ENCODE results near the gene HSBP1L1.

Gene HSBP1L1

DNA sequence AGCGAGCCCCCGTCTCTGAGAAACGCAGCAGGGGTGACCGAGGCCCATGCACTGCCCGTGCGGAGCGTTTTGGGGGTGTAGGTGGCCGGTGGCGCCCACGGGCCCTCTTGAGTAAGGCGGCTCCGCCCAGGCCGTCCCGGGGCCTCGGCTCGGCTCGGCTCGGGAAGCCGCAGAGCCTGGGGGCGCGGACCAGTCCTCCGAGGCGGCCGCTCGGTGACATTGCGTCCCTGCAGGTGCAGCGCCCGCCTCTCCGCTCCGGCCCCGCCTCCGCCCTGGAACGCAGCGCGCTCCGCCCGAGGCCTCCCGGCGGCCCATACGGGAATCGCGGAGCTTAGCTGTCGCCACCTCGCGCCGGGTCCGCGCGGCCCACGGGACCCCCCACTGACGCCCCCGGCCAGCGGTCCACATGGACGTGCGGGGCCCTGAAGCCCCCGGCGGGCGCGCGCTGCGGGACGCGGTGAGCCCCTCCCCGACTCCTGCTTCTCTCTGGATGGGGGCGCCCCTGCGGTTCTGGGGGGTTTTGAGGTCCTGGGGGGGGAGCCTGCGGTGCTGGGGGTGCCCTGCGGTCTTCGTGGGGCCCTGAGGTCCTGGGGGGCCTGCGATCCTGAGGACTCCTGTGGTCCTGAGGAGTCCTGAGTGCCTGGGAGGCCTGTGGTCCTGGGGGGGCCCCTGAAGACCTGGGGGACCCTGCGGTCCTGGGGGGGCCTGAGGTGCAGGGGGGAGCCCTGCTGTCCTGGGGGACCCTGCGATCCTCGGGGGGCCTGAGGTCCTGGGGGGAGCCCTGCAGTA, at the start of gene HSBP1L1 (continued):
- TF ChIP-seq, protein P1, sequence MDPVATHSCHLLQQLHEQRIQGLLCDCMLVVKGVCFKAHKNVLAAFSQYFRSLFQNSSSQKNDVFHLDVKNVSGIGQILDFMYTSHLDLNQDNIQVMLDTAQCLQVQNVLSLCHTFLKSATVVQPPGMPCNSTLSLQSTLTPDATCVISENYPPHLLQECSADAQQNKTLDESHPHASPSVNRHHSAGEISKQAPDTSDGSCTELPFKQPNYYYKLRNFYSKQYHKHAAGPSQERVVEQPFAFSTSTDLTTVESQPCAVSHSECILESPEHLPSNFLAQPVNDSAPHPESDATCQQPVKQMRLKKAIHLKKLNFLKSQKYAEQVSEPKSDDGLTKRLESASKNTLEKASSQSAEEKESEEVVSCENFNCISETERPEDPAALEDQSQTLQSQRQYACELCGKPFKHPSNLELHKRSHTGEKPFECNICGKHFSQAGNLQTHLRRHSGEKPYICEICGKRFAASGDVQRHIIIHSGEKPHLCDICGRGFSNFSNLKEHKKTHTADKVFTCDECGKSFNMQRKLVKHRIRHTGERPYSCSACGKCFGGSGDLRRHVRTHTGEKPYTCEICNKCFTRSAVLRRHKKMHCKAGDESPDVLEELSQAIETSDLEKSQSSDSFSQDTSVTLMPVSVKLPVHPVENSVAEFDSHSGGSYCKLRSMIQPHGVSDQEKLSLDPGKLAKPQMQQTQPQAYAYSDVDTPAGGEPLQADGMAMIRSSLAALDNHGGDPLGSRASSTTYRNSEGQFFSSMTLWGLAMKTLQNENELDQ (tag by site-specific recombination; IDR thresholded peaks at IDR 0.05; ENCODE audit: low read depth), result no peak
- TF ChIP-seq, protein P2, sequence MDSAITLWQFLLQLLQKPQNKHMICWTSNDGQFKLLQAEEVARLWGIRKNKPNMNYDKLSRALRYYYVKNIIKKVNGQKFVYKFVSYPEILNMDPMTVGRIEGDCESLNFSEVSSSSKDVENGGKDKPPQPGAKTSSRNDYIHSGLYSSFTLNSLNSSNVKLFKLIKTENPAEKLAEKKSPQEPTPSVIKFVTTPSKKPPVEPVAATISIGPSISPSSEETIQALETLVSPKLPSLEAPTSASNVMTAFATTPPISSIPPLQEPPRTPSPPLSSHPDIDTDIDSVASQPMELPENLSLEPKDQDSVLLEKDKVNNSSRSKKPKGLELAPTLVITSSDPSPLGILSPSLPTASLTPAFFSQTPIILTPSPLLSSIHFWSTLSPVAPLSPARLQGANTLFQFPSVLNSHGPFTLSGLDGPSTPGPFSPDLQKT (IDR thresholded peaks at IDR 0.05; ENCODE audit: borderline replicate concordance, low read depth, low read length), result no peak
- TF ChIP-seq ZNF23 (tag by site-specific recombination; IDR thresholded peaks at IDR 0.05; ENCODE audit: borderline replicate concordance), result no peak
- no peak for TF ChIP-seq ZNF174 (tag by site-specific recombination; IDR thresholded peaks at IDR 0.05)
- TF ChIP-seq ZNF112 (tag by site-specific recombination; IDR thresholded peaks at IDR 0.05), result no peak
- TF ChIP-seq, protein P3, sequence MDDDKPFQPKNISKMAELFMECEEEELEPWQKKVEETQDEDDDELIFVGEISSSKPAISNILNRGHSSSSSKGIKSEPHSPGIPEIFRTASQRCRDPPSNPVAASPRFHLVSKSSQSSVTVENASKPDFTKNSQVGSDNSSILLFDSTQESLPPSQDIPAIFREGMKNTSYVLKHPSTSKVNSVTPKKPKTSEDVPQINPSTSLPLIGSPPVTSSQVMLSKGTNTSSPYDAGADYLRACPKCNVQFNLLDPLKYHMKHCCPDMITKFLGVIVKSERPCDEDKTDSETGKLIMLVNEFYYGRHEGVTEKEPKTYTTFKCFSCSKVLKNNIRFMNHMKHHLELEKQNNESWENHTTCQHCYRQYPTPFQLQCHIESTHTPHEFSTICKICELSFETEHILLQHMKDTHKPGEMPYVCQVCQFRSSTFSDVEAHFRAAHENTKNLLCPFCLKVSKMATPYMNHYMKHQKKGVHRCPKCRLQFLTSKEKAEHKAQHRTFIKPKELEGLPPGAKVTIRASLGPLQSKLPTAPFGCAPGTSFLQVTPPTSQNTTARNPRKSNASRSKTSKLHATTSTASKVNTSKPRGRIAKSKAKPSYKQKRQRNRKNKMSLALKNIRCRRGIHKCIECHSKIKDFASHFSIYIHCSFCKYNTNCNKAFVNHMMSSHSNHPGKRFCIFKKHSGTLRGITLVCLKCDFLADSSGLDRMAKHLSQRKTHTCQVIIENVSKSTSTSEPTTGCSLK (tag by site-specific recombination; IDR thresholded peaks at IDR 0.05), result no peak
- TF ChIP-seq, protein P4, sequence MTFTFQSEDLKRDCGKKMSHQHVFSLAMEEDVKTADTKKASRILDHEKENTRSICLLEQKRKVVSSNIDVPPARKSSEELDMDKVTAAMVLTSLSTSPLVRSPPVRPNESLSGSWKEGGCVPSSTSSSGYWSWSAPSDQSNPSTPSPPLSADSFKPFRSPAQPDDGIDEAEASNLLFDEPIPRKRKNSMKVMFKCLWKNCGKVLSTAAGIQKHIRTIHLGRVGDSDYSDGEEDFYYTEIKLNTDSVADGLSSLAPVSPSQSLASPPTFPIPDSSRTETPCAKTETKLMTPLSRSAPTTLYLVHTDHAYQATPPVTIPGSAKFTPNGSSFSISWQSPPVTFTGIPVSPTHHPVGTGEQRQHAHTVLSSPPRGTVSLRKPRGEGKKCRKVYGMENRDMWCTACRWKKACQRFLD (tag by site-specific recombination; IDR thresholded peaks at IDR 0.05), result no peak
- TF ChIP-seq ZNF660 (tag by site-specific recombination; IDR thresholded peaks at IDR 0.05), result 0 out of 2 replicates have a peak, but pooled peaks have one; percentile 42
- TF ChIP-seq ZNF830 (tag by site-specific recombination; IDR thresholded peaks at IDR 0.05; ENCODE audit: low read depth), result no peak
- no peak for TF ChIP-seq ZNF549 (tag by site-specific recombination; IDR thresholded peaks at IDR 0.05)
- TF ChIP-seq MYNN (tag by site-specific recombination; IDR thresholded peaks at IDR 0.05; ENCODE audit: borderline replicate concordance), result no peak
- no peak for TF ChIP-seq SP7 (tag by site-specific recombination; IDR thresholded peaks at IDR 0.05)
- TF ChIP-seq GLIS1 (tag by site-specific recombination; IDR thresholded peaks at IDR 0.05), result peak; percentile 98
- peak; percentile 32; the same call in 1 of the 2 replicates for TF ChIP-seq SP2 (tag by site-specific recombination; IDR thresholded peaks at IDR 0.05)
- TF ChIP-seq, protein P5, sequence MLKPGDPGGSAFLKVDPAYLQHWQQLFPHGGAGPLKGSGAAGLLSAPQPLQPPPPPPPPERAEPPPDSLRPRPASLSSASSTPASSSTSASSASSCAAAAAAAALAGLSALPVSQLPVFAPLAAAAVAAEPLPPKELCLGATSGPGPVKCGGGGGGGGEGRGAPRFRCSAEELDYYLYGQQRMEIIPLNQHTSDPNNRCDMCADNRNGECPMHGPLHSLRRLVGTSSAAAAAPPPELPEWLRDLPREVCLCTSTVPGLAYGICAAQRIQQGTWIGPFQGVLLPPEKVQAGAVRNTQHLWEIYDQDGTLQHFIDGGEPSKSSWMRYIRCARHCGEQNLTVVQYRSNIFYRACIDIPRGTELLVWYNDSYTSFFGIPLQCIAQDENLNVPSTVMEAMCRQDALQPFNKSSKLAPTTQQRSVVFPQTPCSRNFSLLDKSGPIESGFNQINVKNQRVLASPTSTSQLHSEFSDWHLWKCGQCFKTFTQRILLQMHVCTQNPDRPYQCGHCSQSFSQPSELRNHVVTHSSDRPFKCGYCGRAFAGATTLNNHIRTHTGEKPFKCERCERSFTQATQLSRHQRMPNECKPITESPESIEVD (tag by site-specific recombination; IDR thresholded peaks at IDR 0.05), result no peak
- TF ChIP-seq, protein P6, sequence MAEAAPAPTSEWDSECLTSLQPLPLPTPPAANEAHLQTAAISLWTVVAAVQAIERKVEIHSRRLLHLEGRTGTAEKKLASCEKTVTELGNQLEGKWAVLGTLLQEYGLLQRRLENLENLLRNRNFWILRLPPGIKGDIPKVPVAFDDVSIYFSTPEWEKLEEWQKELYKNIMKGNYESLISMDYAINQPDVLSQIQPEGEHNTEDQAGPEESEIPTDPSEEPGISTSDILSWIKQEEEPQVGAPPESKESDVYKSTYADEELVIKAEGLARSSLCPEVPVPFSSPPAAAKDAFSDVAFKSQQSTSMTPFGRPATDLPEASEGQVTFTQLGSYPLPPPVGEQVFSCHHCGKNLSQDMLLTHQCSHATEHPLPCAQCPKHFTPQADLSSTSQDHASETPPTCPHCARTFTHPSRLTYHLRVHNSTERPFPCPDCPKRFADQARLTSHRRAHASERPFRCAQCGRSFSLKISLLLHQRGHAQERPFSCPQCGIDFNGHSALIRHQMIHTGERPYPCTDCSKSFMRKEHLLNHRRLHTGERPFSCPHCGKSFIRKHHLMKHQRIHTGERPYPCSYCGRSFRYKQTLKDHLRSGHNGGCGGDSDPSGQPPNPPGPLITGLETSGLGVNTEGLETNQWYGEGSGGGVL (tag by site-specific recombination; IDR thresholded peaks at IDR 0.05), result peak; percentile 36; the same call in 1 of the 2 replicates
- TF ChIP-seq ZNF654 (tag by site-specific recombination; IDR thresholded peaks at IDR 0.05; ENCODE audit: low read depth), result no peak
- TF ChIP-seq ZNF561 (tag by site-specific recombination; IDR thresholded peaks at IDR 0.05; ENCODE audit: borderline replicate concordance), result peak; percentile 28; the same call in 1 of the 2 replicates
- no peak for TF ChIP-seq ZNF302 (tag by site-specific recombination; IDR thresholded peaks at IDR 0.05; ENCODE audit: low read depth)
- no peak for TF ChIP-seq ZNF677 (tag by site-specific recombination; IDR thresholded peaks at IDR 0.05)
- TF ChIP-seq, protein P7, sequence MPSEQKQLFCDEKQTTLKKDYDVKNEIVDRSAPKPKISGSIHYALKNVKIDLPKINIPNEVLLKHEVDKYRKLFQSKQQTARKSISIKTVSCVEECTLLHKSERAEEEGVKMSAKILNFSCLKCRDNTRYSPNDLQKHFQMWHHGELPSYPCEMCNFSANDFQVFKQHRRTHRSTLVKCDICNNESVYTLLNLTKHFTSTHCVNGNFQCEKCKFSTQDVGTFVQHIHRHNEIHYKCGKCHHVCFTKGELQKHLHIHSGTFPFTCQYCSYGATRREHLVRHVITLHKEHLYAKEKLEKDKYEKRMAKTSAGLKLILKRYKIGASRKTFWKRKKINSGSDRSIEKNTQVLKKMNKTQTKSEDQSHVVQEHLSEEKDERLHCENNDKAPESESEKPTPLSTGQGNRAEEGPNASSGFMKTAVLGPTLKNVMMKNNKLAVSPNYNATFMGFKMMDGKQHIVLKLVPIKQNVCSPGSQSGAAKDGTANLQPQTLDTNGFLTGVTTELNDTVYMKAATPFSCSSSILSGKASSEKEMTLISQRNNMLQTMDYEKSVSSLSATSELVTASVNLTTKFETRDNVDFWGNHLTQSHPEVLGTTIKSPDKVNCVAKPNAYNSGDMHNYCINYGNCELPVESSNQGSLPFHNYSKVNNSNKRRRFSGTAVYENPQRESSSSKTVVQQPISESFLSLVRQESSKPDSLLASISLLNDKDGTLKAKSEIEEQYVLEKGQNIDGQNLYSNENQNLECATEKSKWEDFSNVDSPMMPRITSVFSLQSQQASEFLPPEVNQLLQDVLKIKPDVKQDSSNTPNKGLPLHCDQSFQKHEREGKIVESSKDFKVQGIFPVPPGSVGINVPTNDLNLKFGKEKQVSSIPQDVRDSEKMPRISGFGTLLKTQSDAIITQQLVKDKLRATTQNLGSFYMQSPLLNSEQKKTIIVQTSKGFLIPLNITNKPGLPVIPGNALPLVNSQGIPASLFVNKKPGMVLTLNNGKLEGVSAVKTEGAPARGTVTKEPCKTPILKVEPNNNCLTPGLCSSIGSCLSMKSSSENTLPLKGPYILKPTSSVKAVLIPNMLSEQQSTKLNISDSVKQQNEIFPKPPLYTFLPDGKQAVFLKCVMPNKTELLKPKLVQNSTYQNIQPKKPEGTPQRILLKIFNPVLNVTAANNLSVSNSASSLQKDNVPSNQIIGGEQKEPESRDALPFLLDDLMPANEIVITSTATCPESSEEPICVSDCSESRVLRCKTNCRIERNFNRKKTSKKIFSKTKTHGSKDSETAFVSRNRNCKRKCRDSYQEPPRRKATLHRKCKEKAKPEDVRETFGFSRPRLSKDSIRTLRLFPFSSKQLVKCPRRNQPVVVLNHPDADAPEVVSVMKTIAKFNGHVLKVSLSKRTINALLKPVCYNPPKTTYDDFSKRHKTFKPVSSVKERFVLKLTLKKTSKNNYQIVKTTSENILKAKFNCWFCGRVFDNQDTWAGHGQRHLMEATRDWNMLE (tag by site-specific recombination; conservative IDR thresholded peaks at IDR 0.05; ENCODE audit: low read depth), result no peak
- no peak for TF ChIP-seq ZFP37 (tag by site-specific recombination; IDR thresholded peaks at IDR 0.05)
- TF ChIP-seq SP3 (tag by site-specific recombination; IDR thresholded peaks at IDR 0.05), result peak; percentile 29; the same call in 1 of the 2 replicates

Data from HEK293 (cell line).